Measurements from ENCODE around the gene OR5I1.
"Not testable (repeated sequence)": the region's sequence is repeated elsewhere in the genome, so short reads cannot be mapped to it uniquely, and the experiment has no call there.

The OR5I1 gene

DNA sequence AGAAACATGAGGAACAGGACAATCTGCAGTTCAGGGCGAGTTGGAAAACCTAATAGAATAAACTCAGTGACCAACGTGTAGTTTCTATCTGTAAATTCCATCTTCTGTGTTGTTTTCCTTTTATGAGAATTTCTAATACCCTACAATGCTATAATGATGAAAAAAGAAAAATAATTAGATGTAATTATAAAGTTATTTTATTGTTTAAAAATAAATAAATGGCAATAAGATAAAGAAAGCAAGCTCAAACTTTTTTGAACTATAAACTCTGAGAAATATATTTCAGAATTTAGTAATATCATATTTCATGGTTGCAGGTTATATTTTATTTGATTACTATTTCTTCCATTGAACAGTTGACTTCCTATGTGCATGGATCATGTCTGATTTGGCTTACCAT, at the start of gene OR5I1:
TSS of gene OR5I1 (minus strand) at position 101 of the 400 bp plus-strand sequence. CDS start at position 101, 0 bp downstream.
- no peak for DNase-seq (ENCODE audit: low read depth)

DNA sequence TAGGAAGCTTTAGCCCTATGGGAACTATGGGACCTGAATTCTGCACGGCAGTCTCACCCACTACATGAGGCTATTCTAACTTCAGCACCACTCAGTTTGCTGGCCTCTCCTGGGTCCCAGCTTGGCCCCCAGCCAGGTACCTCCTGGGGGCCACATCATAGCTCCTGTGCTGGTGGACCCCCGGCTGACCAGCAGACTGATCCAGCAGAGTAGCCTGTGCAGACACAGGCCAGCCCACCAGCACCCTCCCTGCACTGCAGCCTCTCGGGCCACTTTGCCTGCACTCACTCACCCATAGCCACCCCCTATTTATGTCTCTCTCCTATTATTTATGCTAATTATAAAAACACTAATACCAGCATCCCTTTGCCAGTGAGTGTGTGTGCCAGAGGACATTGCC, 34.7 kb upstream of the OR5I1 start:
- no peak for DNase-seq (ENCODE audit: low read depth)

DNA sequence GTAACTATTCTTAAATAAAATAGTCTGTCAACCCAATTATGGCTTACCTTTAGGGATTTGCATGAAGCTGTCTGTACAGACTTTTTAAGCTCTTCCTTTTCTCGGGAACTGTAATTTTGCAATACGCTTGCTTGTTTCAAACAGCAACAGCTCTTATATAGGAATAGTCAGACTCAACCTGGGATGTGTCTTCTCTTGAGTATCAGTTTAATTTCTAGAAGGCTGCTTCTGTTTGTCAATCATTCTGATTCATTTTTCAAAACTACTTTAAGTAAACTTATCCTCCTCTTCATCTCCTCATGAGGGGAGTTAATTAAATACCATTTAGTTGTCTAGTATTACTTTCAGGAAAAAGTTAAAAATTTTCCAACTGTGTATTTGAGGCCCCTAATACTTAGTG, 33.6 kb upstream of the OR5I1 start, which contains the start of gene OR10AG1:
TSS of gene OR10AG1 (minus strand) at position 101 of the 400 bp plus-strand sequence. CDS start at position 63, 38 bp downstream.
- DNase-seq (ENCODE audit: low read depth): no peak

GRCh38 chr11:55967914-55968313, 31.7 kb upstream of the OR5I1 start:
- DNase-seq (ENCODE audit: low read depth): no peak

DNA sequence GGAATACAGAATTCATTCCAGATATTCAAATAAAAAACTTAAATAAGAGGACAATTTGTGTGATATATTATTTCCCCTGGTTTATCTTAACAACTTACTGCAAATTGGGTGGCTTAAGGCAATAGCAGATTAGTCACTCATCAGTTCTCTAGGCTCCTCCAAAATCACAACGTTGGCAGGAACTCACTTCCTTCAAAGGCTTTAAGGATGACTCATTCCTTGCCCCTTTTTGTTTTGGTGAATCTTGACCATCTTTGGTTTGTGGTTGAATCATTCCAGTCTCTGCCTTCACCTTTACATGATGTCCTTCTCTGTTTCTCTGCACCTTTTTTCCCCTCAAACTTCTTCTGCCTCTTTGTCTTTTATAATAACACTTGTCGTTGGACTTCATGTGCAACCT, 30.2 kb upstream of the OR5I1 start:
- no peak for DNase-seq (ENCODE audit: low read depth)

- no peak for DNase-seq (ENCODE audit: low read depth)
Measured at GRCh38 chr11:55956521-55956920, 20.3 kb upstream of the OR5I1 start.

- no peak for DNase-seq (ENCODE audit: low read depth)
Measured at GRCh38 chr11:55949330-55949729, 13.1 kb upstream of the OR5I1 start.

- no peak for DNase-seq (ENCODE audit: low read depth)
Measured at GRCh38 chr11:55942785-55943392, 6.7 kb upstream of the OR5I1 start.

DNA sequence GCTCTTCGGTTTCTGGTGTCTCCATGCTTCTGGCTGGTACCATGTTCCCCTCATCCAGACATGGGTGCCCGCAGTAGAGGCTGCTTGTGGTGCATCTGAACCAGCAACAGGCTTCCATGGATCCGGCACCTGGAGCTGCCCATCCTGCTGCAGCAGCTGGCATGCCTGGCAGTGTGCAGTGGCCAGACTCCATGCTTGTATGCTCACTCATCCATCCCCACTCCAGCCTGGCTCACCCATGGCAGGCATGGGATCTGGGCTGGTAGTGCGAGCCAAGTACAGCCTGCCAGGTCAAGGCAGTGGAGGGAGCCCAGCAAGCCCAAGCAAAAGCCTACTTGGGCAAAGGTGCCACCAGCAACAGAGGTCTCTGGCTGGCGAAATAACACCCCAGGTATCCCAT, 15.7 kb downstream of the OR5I1 start:
- DNase-seq (ENCODE audit: low read depth): no peak

GRCh38 chr11:55914482-55914881, 21.7 kb downstream of the OR5I1 start, which contains the start of gene OR5W2:
TSS of gene OR5W2 (minus strand) at chr11:55914582. CDS start at chr11:55914582, 0 bp downstream.
- no peak for DNase-seq (ENCODE audit: low read depth)

- DNase-seq (ENCODE audit: low read depth): no peak
Measured at GRCh38 chr11:55902308-55902707, 33.9 kb downstream of the OR5I1 start.

GRCh38 chr11:55895216-55895615, 41.0 kb downstream of the OR5I1 start:
- DNase-seq (ENCODE audit: low read depth): no peak

- DNase-seq (ENCODE audit: low read depth): not testable (repeated sequence)
Measured at GRCh38 chr11:55885481-55885880, 50.7 kb downstream of the OR5I1 start.

Data from activated T-cell treated with anti-CD3 and anti-CD28 coated beads for 1 hour (primary cell).